GM12891 (cell line): ENCODE data around the gene TLX2. TPM values are rescaled to one million over a fixed set of nuclear protein-coding genes. Genes with fewer than 3 reads are reported as not detected.
"Not testable (repeated sequence)": the region's sequence is repeated elsewhere in the genome, so short reads cannot be mapped to it uniquely, and the experiment has no call there.

Source experiments
- DNase-seq: peaks from one replicate; pipeline ENCODE4 v3.0.0; 2011; ENCODE audit warnings: low spot score; ENCODE audit not compliant: insufficient read length
- FAIRE-seq: peaks from 2 replicates; lab custom pipeline; 2011; peaks lifted over from hg19 to GRCh38; lab: Jason Lieb, UNC
- PAX5 ChIP-seq: IDR thresholded peaks from 2 replicates; pipeline ENCODE4 v1.6.1; 2011; ENCODE audit warnings: low read length, moderate library complexity, mild to moderate bottlenecking; ENCODE audit not compliant: insufficient read depth, severe bottlenecking
- POLR2A ChIP-seq: IDR thresholded peaks from 2 replicates; pipeline ENCODE4 v1.6.1; 2011; ENCODE audit warnings: low read depth, low read length, control low read depth
- POLR2AphosphoS5 ChIP-seq: IDR thresholded peaks from 2 replicates; pipeline ENCODE4 v1.6.1; 2011; ENCODE audit warnings: low read depth, low read length, control low read depth
- POU2F2 ChIP-seq: IDR thresholded peaks from 2 replicates; pipeline ENCODE4 v1.6.1; 2011; ENCODE audit warnings: low read depth, mild to moderate bottlenecking, control low read depth, low read length, moderate library complexity
- SPI1 ChIP-seq: IDR thresholded peaks from 2 replicates; pipeline ENCODE4 v1.6.1; 2011; ENCODE audit warnings: low read depth, low read length, control low read depth
- TAF1 ChIP-seq: IDR thresholded peaks from 2 replicates; pipeline ENCODE4 v1.6.1; 2011; ENCODE audit warnings: low read depth, low read length, control low read depth
- polyA plus RNA-seq: library from polyadenylated mRNA; unstranded; fragments of >200 nt; gene quantifications from one replicate; pipeline ENCODE4 v1.2.1, GENCODE V29; 2012; ENCODE audit warnings: low read depth, missing spikeins, inconsistent platforms; ENCODE audit not compliant: missing spikeins

Gene TLX2
- polyA plus RNA-seq, result 0.12 TPM

- peak; percentile 9 for FAIRE-seq
- TF ChIP-seq POLR2AphosphoS5 (no peak), PAX5 (no peak), TAF1 (no peak), SPI1 (no peak), POU2F2 (no peak), POLR2A (no peak)
- no peak for DNase-seq
Measured at GRCh38 chr2:74514368-74515270, at the start of gene TLX2. Gene TLX2 (plus strand): TSS chr2:74514450. CDS start chr2:74514807, 357 bp downstream.

DNA sequence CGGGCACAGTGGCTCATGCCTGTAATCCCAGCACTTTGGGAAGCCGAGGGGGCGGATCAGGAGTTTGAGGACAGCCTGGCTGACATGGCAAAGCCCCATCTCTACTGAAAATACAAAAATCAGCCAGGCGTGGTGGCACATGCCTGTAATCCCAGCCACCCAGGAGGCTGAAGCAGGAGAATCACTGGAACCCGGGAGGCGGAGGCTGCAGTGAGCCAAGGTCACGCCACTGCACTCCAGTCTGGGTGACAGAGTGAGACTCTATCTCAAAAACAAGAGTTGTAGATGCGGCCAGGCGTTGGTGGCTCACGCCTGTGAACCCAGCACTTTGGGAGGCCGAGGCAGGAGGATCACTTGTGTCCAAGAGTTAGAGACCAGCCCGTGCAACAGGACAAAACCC lies 43.5 kb upstream of the TLX2 start:
- not testable (repeated sequence) for DNase-seq, FAIRE-seq

DNA sequence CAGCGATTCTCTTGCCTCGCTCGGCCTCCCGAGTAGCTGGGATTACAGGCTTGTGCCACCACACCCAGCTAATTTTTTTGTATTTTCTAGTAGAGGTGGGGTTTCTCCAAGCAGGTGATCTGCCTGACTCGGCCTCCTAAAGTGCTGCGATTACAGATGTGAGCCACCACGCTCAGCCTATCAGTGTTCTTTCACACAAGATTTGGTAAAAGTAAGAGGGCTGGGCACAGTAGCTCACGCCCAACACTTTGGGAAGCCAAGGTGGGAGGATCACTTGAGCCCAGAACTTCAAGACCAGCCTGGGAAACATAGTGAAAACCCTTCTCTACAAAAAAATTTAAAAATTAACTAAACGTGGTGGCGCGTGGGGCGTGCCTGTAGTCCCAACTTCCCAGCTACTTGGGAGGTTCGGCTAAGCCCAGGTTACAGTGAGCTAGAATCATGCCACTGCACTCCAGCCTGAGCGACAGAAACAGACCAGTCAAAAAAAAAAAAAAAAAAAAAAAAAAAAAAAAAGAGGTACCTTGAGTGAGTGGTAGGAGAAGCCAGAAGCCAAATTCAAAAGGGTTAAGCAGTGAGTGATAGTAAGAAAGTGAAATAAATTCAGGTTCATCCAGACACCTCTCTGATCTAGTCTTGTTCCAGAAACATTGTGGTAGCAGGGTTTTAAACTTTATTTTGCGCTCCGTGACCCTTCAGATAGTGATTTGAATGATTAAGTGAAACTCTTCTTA lies 42.8 kb upstream of the TLX2 start:
- FAIRE-seq (no peak), DNase-seq (no peak)
- TF ChIP-seq POLR2A (no peak), TAF1 (no peak), POLR2AphosphoS5 (no peak), POU2F2 (no peak), PAX5 (no peak), SPI1 (no peak)

DNA sequence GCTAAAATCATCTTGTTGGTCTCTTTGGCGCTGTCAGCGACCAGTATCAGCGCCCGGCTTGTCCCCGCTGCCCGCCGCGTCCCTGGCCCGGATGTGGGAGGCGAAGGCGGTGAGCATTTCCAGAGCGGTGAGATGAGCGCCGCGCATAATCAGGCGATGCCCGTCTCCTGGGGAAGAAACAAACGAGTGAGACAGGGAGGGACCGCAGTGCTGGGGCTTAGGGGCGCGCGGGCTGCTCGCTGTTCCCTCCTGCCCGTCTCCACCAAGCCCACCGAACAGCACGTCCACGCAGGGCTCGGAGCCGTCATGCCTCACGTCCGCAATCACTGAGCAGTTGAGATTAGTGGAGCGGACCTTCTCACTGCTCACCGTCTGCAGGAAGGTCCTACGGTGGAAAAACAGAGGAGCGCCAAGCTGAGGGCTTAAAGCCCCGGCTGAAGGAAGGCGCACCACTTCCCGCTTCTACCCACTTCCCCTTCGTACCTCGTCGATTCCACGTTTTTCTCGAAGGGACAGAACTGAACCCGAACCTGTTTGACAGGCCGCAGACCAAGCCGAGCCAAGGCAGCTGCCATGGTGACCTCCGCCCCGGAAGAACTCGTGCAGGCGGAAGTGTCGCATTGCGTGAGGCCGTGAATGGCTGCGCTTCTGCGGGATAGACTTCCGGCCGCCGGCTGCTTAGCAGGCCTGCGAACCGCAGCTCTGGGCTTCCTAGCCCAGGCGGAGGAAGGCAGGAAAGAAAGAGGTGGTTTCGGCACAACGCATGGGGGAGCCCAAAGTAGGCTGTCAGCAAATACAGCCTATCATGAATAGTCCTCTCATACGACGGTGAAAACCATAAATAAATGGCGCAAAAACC lies 41.9 kb upstream of the TLX2 start, which contains the start of gene MRPL53:
Gene MRPL53, minus strand, starts transcription at position 595 of the 859 bp plus-strand sequence. Its CDS starts 20 bp downstream, at position 575.
- DNase-seq, result peak; percentile 77
- TF ChIP-seq PAX5 (peak; percentile 62), POLR2AphosphoS5 (peak; percentile 97), SPI1 (peak; percentile 18; the same call in 1 of the 2 replicates), TAF1 (peak; percentile 84), POU2F2 (peak; percentile 86), POLR2A (peak; percentile 97)
- peak; percentile 95 for FAIRE-seq

DNA sequence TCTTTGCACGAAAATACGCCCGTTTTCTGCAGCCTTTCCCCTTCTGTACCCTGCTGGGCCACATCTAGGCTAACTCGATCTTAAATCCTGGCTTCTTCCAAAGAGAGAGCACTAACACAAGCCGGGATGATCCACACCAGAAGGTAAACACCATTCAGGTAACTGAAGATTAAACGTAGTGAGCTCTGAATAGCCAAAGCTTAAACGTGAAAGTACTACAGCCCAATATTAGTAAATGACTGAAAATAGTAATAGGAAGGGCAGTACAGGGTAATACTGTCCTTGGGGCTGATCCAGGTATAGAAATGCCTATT lies 41.3 kb upstream of the TLX2 start:
- DNase-seq (no peak), FAIRE-seq (no peak)

DNA sequence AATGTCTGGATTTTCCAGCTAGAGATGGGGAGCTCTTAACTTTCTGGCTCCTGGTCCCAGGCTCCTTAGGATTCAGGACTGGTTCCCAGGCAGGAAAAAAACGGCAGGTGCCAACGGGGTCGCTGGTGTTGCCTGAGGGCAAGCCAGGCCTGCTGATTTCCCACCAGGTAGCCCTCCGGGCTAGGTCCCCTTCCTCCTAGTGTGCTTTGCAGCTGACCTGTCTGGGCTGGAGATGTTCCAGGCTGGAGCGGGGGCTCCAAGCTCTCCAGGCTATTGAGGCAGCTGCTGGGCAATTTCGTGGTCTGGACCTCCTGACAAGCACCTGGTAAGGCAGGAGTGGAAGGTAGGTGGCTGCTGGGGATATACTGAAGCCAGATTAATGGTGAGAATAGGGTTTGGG lies 39.8 kb upstream of the TLX2 start:
- TF ChIP-seq SPI1, result no peak
- TF ChIP-seq POLR2A, result no peak
- no peak for TF ChIP-seq TAF1
- TF ChIP-seq PAX5, result no peak
- no peak for TF ChIP-seq POLR2AphosphoS5
- no peak for TF ChIP-seq POU2F2
- DNase-seq (no peak), FAIRE-seq (no peak)

More for the DNA sequence above, 41.3 kb upstream of the TLX2 start:
- TF ChIP-seq TAF1 (no peak), POU2F2 (no peak), SPI1 (no peak), PAX5 (no peak), POLR2A (no peak), POLR2AphosphoS5 (no peak)

DNA sequence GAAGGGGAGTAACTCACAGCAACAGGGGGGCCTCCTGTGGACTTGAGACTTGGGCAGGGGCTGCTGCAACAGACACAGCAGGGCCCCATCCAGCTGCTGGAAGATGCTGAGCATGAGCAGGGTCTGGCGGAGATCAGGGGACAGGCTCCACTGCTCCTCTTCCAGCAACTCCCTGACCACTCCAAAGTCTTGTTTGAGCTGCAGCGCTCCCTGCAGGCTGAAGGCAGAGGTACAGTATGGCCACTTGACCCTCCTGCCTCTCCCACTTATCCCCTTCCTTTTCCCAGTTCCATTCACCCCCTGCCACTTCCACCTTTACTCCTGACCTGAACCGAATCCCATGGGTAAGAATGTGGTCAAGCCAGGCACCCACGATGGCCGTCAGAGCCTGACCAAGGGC lies 39.4 kb upstream of the TLX2 start:
- no peak for TF ChIP-seq SPI1
- TF ChIP-seq TAF1, result no peak
- TF ChIP-seq POLR2A, result no peak
- no peak for TF ChIP-seq POLR2AphosphoS5
- TF ChIP-seq POU2F2, result no peak
- no peak for TF ChIP-seq PAX5
- FAIRE-seq, result no peak

DNA sequence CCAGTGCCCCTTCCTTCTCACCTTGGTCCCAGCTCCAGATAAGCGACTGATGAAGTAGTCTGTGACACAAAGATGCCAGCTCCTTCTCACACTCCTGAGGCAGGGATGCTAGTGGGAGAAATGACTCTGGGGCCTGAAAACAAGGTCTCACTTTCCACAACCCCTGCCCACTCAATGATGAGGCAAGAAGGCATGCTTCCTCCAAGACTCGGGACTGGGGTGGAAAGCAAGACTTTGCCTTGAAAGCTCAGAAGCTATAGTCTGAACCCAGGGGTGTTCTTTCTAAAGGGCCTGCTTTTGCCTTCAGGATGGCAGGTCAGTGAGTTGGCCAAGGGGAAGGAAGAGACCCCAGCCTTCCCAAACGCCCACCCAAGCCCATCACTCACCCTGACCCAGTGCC lies 32.8 kb upstream of the TLX2 start:
- FAIRE-seq, result no peak
- TF ChIP-seq POLR2AphosphoS5 (no peak), PAX5 (no peak), TAF1 (no peak), SPI1 (no peak), POU2F2 (no peak), POLR2A (no peak)
- DNase-seq, result no peak

More for the DNA sequence above, 39.4 kb upstream of the TLX2 start:
- DNase-seq, result no peak
